Gastroesophageal sphincter (tissue), 4 donors: ENCODE results near the gene XAB2. TPM values are rescaled to one million over a fixed set of nuclear protein-coding genes. Genes with fewer than 3 reads are reported as not detected.

Source experiments
- ATAC-seq: fragments of 150-250 bp; one replicate; pipeline ENCODE4 v1.9.1; 2016; ENCODE audit warnings: mild to moderate bottlenecking, moderate library complexity
- H3K27ac ChIP-seq, 4 donors: fragments of 200-600 bp; sonication (generic) in 3 of 4; 1 replicate in 3 of 4; 2 replicates in 1 of 4; pipeline ENCODE4 v1.5.1; 2016 to 2019
- H3K27me3 ChIP-seq: fragments of 200-600 bp; sonication (generic); one replicate; pipeline ENCODE4 v1.5.1; 2019
- H3K36me3 ChIP-seq, 2 donors: fragments of 200-600 bp; sonication (generic); one replicate each; pipeline ENCODE4 v1.5.1; 2019; ENCODE audit warnings: control low read depth in 1 of 2
- H3K4me1 ChIP-seq, 3 donors: fragments of 200-600 bp; sonication (generic); 1 replicate in 2 of 3; 2 replicates in 1 of 3; pipeline ENCODE4 v1.5.1; 2016 to 2019; ENCODE audit warnings: control low read depth in 2 of 3
- H3K4me3 ChIP-seq, 2 donors: fragments of 200-600 bp; sonication (generic); one replicate each; pipeline ENCODE4 v1.5.1; 2019; ENCODE audit warnings: mild to moderate bottlenecking in 1 of 2, moderate library complexity in 1 of 2
- H3K9me3 ChIP-seq, 3 donors: fragments of 200-600 bp; sonication (generic); one replicate each; pipeline ENCODE4 v1.5.1; 2017 to 2019; ENCODE audit warnings: control low read depth in 2 of 3
- CTCF ChIP-seq, 4 experiments: fragments of 200-600 bp in 2 of 4; fragments of 450-650 bp in 2 of 4; sonication (generic) in 1 of 4; IDR thresholded peaks; one replicate each; pipeline ENCODE4 v1.5.1; 2017 to 2019; ENCODE audit warnings: antibody characterized with exemption in 4 of 4, mild to moderate bottlenecking in 2 of 4, moderate library complexity in 2 of 4
- EP300 ChIP-seq: sonication (generic); formaldehyde crosslinking; IDR thresholded peaks from one replicate; pipeline ENCODE4 v1.6.1; 2017; ENCODE audit warnings: antibody characterized with exemption, mild to moderate bottlenecking
- POLR2A ChIP-seq, 2 donors: fragments of 450-650 bp; IDR thresholded peaks; one replicate each; pipeline ENCODE4 v1.6.1; 2017; ENCODE audit warnings: antibody characterized with exemption in 2 of 2, mild to moderate bottlenecking in 2 of 2, moderate library complexity in 1 of 2
- POLR2AphosphoS5 ChIP-seq: sonication (generic); formaldehyde crosslinking; IDR thresholded peaks from one replicate; pipeline ENCODE4 v1.6.1; 2017; ENCODE audit warnings: antibody characterized with exemption
- WGBS, 2 donors: methylation state at CpG; one replicate each; pipeline ENCODE4 v1.1.5; 2018; ENCODE audit warnings: low coverage in 1 of 2; 5-methylcytosine and 5-hydroxymethylcytosine counted together
- total RNA-seq, 4 donors: library from RNA; depleted of rRNA; stranded (reverse); fragments of >200 nt; gene quantifications; one replicate each; pipeline ENCODE4 v1.1.0, GENCODE V29; 2016

Gene XAB2
- total RNA-seq, 4 donors from 2014 or later: 36.7 to 50.6 (median 42.5) TPM

DNA sequence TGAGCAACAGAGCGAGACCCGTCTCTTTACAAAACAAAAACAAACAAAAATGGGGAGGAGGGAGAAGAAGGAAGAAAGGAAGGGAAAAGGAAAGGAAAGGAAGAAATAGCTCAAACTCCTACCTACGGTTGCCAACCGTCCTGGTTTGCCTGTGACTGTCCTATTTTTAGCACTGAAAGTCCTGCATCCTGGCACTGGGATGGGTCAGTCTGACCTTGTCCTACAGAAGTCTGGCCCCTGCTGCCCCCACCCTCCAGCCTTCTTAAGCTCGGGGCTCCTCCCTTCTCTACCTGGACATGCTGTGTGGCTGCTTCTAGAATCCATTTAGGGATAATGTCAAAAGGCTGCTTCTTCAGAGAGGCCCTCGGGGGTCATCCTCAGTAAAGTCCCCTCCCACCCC, 6.3 kb upstream of the XAB2 start:
- Histone ChIP-seq H3K27me3 (peaks cover 56% of the 10 kb centered on the region), H3K4me3 (no peak overlapping the region), H3K27ac (no peak overlapping the region), H3K9me3 (no peaks in the 10 kb centered on the region), H3K4me1 (peaks cover 0 to 22% (median 9%) of the 10 kb centered on the region in 3 donors), H3K36me3 (peaks cover 0 to 13% of the 10 kb centered on the region in 2 donors)
- WGBS, 2 donors: 23 to 47% methylated on average over 5 of the region's 6 CpGs
- TF ChIP-seq POLR2A (IDR thresholded peaks at IDR 0.05) (no peak), CTCF (IDR thresholded peaks at IDR 0.05) (no peak), POLR2AphosphoS5 (no peak), EP300 (no peak)
- ATAC-seq: no peak

- 29 to 60% methylated on average over 1 of the region's 2 CpGs for WGBS, 2 donors
- no peak for ATAC-seq
- TF ChIP-seq EP300 (no peak), CTCF (IDR thresholded peaks at IDR 0.05) (no peak), POLR2A (IDR thresholded peaks at IDR 0.05) (no peak), POLR2AphosphoS5 (no peak)
Observed at GRCh38 chr19:7633698-7634097, 4.4 kb upstream of the XAB2 start, which contains the start of gene PCP2. TSS of gene PCP2 (minus strand) at chr19:7633719. CDS start at chr19:7633457, 262 bp downstream.

GRCh38 chr19:7632340-7633203, 3.2 kb upstream of the XAB2 start:
- ATAC-seq: no peak
- H3K36me3 ChIP-seq: peaks cover 0 to 15% of the 10 kb centered on the region in 2 donors
- H3K27me3 ChIP-seq: peaks cover 26% of the 10 kb centered on the region
- TF ChIP-seq CTCF (IDR thresholded peaks at IDR 0.05) (no peak), POLR2AphosphoS5 (no peak), EP300 (no peak), POLR2A (IDR thresholded peaks at IDR 0.05) (no peak)
- H3K27ac ChIP-seq: no peak overlapping the region
- H3K4me3 ChIP-seq: no peak overlapping the region
- WGBS, 2 donors: 83% methylated on average over 4 of the region's 40 CpGs; no CpG with 5 or more reads in 1 of the 2 donors
- no peaks in the 10 kb centered on the region for H3K9me3 ChIP-seq
- peaks cover 0 to 44% (median 28%) of the 10 kb centered on the region in 3 donors for H3K4me1 ChIP-seq

More at GRCh38 chr19:7633698-7634097, 4.4 kb upstream of the XAB2 start, which contains the start of gene PCP2:
- no peak within 1 kb of the TSS for H3K4me3 ChIP-seq
- H3K27ac ChIP-seq: no peak within 1 kb of the TSS
- H3K9me3 ChIP-seq: no peaks in the 10 kb centered on the region
- H3K36me3 ChIP-seq: peaks cover 0 to 13% of the 10 kb centered on the region in 2 donors
- peaks cover 38% of the 10 kb centered on the region for H3K27me3 ChIP-seq
- H3K4me1 ChIP-seq: peaks cover 0 to 33% (median 17%) of the 10 kb centered on the region in 3 donors

DNA sequence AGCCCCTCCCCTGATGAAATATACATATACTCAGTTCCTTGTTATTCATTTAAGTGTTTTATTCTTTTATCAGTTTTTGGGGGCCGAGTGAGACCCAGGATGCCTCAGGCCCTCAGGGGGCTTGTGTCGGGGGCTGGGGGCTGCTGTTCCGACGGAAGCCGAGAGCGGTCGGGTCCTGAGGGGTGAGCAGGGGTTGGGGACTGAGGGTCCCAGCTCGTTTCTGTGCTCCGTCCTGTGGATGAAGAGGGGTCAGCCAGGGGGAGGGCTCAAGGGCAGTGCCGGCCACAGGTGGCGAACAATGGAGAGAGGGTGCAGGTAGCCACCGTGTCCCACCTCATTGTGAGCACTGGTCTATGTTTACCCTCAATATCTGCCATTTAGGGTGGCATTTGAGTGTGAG, 2.2 kb upstream of the XAB2 start:
- Histone ChIP-seq H3K4me3 (no peak overlapping the region), H3K4me1 (peaks cover 0 to 46% (median 26%) of the 10 kb centered on the region in 3 donors), H3K36me3 (peaks cover 0 to 25% of the 10 kb centered on the region in 2 donors), H3K27me3 (peaks cover 16% of the 10 kb centered on the region), H3K9me3 (no peaks in the 10 kb centered on the region), H3K27ac (no peak overlapping the region)
- no peak for ATAC-seq
- TF ChIP-seq POLR2AphosphoS5 (no peak), POLR2A (IDR thresholded peaks at IDR 0.05) (no peak), CTCF (IDR thresholded peaks at IDR 0.05) (no peak), EP300 (no peak)
- 100% methylated on average over 3 of the region's 12 CpGs; no CpG with 5 or more reads in 1 of the 2 donors for WGBS, 2 donors
